ENCODE results near the gene TCEANC2. TPM values are rescaled to one million over a fixed set of nuclear protein-coding genes. Genes with fewer than 3 reads are reported as not detected.
A peak's percentile ranks its signal among the peaks of the same experiment; 100 is the strongest.

TCEANC2 gene
- total RNA-seq, 4 donors from 2014 or later, result 4.8 to 8.1 (median 6.4) TPM

GRCh38 chr1:54012863-54013262, 40.5 kb upstream of the TCEANC2 start:
- Histone ChIP-seq H3K9me3 (no peaks in the 10 kb centered on the region), H3K27me3 (peaks cover 15% of the 10 kb centered on the region), H3K4me3 (no peak overlapping the region), H3K27ac (no peak overlapping the region), H3K4me1 (peaks cover 15% of the 10 kb centered on the region), H3K36me3 (no peaks in the 10 kb centered on the region)
- no peak for TF ChIP-seq POLR2AphosphoS5 (IDR thresholded peaks at IDR 0.05)
- no peak for TF ChIP-seq CTCF (IDR thresholded peaks at IDR 0.05)
- no peak for TF ChIP-seq EP300 (IDR thresholded peaks at IDR 0.05)
- TF ChIP-seq POLR2A (IDR thresholded peaks at IDR 0.05), result no peak
- peak in 1 of 2 donors; percentile 53 for DNase-seq (ENCODE audit: low spot score in 2 of 2)
- WGBS, result 85% methylated on average over 6 of the region's 8 CpGs

- H3K36me3 ChIP-seq, result no peaks in the 10 kb centered on the region
- no peak for TF ChIP-seq POLR2AphosphoS5 (IDR thresholded peaks at IDR 0.05)
- DNase-seq (ENCODE audit: low spot score in 2 of 2), result peak in 1 of 2 donors; percentile 60
- peaks cover 11% of the 10 kb centered on the region for H3K27me3 ChIP-seq
- H3K9me3 ChIP-seq, result no peaks in the 10 kb centered on the region
- peaks cover 17% of the 10 kb centered on the region for H3K4me1 ChIP-seq
- no peak overlapping the region for H3K27ac ChIP-seq
- WGBS, result 81% methylated on average over 8 of the region's 8 CpGs
- H3K4me3 ChIP-seq, result no peak overlapping the region
These were observed 39.9 kb upstream of the TCEANC2 start for GRCh38 chr1:54013393-54014008.

GRCh38 chr1:54014009-54014629, 39.3 kb upstream of the TCEANC2 start:
- no peak overlapping the region for H3K4me3 ChIP-seq
- peak in 1 of 2 donors; percentile 75 for DNase-seq (ENCODE audit: low spot score in 2 of 2)
- H3K27ac ChIP-seq, result no peak overlapping the region
- no peaks in the 10 kb centered on the region for H3K9me3 ChIP-seq
- no peak for TF ChIP-seq POLR2A (IDR thresholded peaks at IDR 0.05)
- TF ChIP-seq CTCF (IDR thresholded peaks at IDR 0.05), result no peak
- no peak for TF ChIP-seq POLR2AphosphoS5 (IDR thresholded peaks at IDR 0.05)
- TF ChIP-seq EP300 (IDR thresholded peaks at IDR 0.05), result no peak
- H3K27me3 ChIP-seq, result peaks cover 5% of the 10 kb centered on the region
- 49% methylated on average over 17 of the region's 17 CpGs for WGBS
- H3K4me1 ChIP-seq, result peaks cover 17% of the 10 kb centered on the region
- no peaks in the 10 kb centered on the region for H3K36me3 ChIP-seq

- no peak for TF ChIP-seq CTCF (IDR thresholded peaks at IDR 0.05)
- no peak for TF ChIP-seq POLR2AphosphoS5 (IDR thresholded peaks at IDR 0.05)
- TF ChIP-seq EP300 (IDR thresholded peaks at IDR 0.05), result no peak
- no peak for TF ChIP-seq POLR2A (IDR thresholded peaks at IDR 0.05)
- Histone ChIP-seq H3K36me3 (no peaks in the 10 kb centered on the region), H3K4me3 (no peak overlapping the region), H3K27me3 (peaks cover 5% of the 10 kb centered on the region), H3K9me3 (no peaks in the 10 kb centered on the region), H3K27ac (peak overlapping the region; percentile 31), H3K4me1 (peaks cover 17% of the 10 kb centered on the region)
- DNase-seq (ENCODE audit: low spot score in 2 of 2), result peak in 1 of 2 donors; percentile 75
- WGBS, result 41% methylated on average over 8 of the region's 8 CpGs
These were observed 36.8 kb upstream of the TCEANC2 start for GRCh38 chr1:54016343-54017282.

- Histone ChIP-seq H3K36me3 (no peaks in the 10 kb centered on the region), H3K27me3 (peaks cover 5% of the 10 kb centered on the region), H3K9me3 (no peaks in the 10 kb centered on the region), H3K4me1 (peaks cover 17% of the 10 kb centered on the region), H3K4me3 (no peak within 1 kb of the TSS), H3K27ac (no peak within 1 kb of the TSS)
- TF ChIP-seq EP300 (IDR thresholded peaks at IDR 0.05), result no peak
- TF ChIP-seq POLR2AphosphoS5 (IDR thresholded peaks at IDR 0.05), result no peak
- TF ChIP-seq POLR2A (IDR thresholded peaks at IDR 0.05), result no peak
- no peak for TF ChIP-seq CTCF (IDR thresholded peaks at IDR 0.05)
- no peak for DNase-seq (ENCODE audit: low spot score in 2 of 2)
- WGBS, result 40% methylated on average over 2 of the region's 6 CpGs
These were observed 35.4 kb upstream of the TCEANC2 start, which contains the start of gene LDLRAD1 for GRCh38 chr1:54017979-54018378. LDLRAD1 (minus strand) TSS chr1:54018186; CDS start chr1:54018112, 74 bp downstream.

All from suprapubic skin (tissue), 4 donors.